ENCODE data around the gene SMCO1.
A peak's percentile ranks its signal among the peaks of the same experiment; 100 is the strongest.
"Not testable (repeated sequence)": the region's sequence is repeated elsewhere in the genome, so short reads cannot be mapped to it uniquely, and the experiment has no call there.

SMCO1 gene

DNA sequence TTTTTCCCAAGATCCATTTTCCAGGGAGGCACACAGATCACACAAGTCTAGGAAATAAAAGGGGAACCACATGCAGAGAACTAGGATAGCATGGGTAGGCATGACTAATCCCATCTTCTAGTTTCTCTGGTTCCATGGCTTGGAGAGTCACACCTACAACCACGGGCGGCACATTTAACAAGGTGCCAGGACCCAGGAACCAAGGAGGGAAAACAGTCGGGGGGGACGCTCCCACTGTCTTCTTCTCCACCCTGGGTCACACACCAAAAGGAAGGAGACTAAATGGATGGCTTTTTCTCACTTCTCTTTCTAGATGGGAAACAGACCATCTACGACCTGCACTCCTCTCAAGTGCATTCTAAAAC lies 4.6 kb upstream of the SMCO1 start:
- no peak for DNase-seq

DNA sequence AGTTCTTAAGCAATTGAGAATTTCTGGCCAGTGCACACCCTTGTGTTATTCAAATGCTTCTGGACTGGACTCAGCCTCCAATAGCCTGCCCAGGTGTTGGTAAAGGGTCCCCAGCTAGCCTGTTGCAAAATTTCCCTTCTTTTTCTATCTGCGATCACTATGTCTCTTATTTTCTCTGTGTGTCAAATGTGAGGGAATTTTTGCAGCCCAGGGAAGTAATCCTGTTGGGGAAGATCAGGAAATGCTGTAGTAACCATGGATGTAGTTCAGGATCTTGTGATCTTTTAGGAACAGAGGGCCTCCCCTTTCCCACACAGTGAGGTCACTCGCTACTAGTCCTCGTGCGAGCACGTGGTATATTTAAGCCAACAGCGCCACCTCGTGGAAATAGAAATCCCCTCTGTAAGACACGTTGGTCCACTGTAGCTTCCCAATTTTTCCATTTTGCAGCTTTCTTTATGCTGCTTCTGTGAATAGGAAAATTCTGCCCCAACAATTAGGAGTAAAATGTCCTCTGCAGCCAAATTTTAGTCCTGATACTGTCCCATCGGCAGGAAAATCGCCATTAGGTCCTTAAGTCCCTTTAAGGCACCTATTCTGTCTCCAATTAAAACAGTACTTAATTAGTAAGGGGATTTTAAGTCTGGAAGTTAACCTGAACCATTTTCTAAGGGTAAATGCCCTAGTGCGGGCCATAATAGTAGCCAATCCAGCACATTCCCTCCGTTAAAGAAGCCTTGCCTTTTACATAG lies 4.0 kb upstream of the SMCO1 start:
- DNase-seq, result no peak

DNA sequence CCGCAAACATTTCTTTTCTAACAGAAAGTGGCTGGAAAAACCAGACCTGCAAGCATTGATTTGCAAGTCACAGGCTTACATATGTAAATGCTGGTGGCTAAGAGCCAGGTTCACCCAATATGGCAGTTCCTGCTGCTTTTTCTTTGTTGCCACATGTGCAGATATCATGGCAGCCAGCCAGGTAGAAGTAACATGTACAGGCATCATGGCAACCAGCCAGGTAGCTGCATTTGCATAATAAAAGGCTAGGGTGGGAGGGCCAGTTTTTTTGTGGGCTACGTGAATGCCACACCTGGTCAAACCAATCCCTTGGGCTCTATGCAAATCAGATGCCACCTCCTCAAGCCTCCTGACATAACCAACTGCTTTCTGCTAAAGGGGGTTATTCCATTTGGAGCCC lies 2.8 kb upstream of the SMCO1 start:
- no peak for DNase-seq

DNA sequence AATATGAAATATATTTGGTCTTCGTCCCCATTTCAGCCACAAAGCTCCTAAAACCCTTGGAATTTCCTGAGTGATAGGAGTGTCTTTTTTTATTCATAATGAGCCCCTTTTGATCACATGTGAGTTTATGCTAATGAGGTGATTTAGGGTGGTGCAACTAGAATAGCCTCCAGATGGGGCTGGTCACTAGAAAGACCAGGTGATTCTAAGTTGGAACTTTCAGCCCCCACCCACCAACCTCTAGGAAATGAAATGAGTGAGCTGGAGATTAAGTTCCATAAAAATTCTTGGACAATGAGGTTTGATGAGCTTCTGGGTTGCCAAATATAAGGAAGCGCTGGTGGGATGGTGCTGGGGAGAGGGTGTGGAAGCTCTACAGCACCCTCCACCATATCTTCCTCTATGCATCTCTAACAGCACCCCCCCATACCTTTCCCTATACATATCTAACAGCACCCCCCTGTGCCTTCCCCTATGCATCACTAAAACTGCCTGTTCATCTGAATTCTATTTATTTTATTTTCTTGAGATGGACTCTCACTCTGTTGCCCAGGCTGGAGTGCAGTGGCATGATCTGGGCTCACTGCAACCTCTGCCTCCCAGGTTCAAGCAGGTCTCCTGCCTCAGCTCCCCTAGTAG lies 2.1 kb upstream of the SMCO1 start:
- DNase-seq, result no peak

DNA sequence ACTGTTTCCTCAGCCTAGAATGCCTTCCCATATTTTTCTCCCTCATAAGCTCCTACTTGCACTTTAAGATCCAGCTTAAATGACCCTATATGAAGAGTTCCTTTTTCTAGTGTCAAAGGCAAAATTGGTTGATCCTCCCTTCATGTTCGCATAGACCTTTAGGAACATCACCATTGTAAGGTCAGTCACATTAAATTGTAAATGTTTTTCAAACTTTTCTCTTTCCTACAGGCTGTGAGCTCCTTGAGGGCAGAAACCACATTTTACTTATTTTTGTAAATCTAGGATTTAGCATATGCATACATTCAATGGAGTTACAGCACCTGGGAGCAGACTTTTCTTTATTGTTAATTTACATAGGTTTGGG lies 813 bp downstream of the SMCO1 start:
- DNase-seq, result no peak

DNA sequence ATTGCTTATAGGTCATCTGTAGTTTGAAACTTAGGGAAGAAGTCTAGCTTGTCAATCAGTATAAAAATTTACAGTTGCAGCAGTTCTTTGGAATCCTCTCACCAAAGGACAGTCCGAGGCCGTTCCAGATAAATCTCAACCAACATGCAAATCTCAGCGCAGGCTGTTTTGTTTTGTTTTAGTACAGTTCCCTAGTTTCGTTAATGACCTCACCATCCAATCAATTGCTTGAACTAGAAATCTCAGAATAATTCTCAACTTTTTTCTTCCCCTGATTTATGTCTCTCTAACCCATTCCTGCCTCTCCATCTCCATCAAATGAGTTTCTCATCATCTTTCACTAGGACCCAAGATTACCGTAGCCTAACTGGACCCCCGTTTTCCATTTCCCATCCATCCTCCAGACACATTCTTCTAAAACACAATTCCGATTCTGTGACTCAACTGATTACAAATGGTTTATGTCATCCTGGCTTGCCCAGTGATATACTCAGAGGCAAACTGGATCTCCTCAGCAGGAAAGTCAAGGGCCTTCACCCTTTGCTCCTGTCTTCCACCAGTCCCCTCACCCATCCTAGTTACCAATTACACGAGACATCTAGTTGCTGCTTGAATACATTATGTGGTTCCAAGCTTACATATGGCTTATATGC lies 1.3 kb downstream of the SMCO1 start:
- DNase-seq, result no peak

DNA sequence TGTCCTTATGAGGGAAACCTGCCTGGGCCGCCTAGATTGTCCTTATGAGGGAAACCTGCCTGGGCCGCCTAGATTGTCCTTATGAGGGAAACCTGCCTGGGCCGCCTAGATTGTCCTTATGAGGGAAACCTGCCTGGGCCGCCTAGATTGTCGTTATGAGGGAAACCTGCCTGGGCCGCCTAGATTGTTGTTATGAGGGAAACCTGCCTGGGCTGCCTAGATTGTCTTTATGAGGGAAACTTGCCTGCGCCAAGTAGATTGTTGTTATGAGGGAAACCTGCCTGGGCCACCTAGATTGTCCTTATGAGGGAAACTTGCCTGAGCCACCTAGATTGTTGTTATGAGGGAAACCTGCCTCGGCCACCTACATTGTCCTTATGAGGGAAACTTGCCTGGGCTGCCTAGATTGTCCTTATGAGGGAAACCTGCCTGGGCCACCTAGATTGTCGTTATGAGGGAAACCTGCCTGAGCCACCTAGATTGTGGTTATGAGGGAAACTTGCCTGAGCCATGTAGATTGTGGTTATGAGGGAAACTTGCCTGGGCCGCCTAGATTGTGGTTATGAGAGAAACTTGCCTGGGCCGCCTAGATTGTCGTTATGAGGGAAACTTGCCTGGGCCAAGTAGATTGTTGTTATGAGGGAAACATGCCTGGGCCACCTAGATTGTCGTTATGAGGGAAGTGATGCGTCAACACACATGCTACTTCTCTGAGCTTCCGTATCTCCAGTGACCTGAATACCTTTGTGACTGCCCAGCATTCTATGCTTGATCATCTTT lies 3.3 kb downstream of the SMCO1 start:
- not testable (repeated sequence) for DNase-seq

DNA sequence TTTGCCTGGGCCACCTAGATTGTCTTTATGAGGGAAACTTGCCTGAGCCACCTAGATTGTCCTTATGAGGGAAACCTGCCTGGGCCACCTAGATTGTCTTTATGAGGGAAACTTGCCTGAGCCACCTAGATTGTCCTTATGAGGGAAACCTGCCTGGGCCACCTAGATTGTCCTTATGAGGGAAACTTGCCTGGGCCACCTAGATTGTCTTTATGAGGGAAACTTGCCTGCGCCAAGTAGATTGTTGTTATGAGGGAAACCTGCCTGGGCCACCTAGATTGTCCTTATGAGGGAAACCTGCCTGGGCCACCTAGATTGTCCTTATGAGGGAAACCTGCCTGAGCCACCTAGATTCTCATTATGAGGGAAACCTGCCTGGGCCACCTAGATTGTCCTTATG lies 4.0 kb downstream of the SMCO1 start:
- not testable (repeated sequence) for DNase-seq

DNA sequence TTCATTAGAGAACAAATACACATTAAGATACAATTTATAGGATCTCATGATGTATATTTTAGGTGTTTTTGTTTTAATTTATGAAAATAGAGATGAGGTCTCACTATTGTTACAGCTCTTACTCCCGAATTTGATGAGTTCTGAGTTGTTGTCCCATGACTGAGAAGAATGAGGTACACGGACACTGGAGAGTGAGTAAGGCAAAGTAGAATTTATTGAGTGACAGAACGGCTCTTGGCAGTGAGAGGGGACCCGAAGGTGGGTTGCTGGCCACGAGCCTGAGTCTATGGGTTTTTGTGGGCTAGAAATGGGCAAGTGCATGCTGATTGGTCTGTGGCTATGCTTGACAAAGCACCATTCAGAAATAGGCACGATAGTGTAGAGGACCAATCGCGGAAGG lies 8.5 kb downstream of the SMCO1 start:
- DNase-seq, result no peak

DNA sequence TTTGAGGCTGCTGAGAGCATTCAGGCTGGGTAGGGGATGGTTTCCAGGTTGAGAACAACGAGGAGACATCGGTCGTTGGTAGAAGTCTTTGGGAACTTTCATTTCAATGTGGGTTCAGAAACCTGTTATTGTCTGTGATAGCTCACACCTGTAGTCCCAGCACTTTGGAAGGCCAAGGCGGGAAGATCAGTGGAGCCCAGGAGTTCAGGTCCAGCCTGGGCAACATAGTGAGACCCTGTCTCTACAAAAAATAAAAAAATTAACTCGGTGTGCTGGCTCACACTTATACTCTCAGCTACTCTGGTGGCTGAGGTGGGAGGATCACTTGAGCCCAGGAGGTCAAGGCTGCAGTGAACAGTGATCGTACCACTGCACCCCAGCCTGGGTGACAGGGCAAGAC lies 10.6 kb downstream of the SMCO1 start:
- no peak for DNase-seq

DNA sequence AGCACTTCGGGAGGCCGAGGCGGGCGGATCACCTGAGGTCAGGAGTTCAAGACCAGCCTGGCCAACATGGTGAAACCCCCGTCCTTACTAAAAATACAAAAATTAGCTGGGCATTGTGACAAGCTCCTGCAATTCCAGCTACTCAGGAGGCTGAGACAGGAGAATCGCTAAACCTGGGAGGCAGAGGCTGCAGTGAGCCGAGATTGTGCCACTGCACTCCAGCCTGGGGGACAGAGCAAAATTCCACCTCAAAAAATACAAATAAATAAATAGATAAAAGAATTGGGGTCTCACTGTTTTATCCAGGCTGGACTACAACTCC lies 11.1 kb downstream of the SMCO1 start:
- DNase-seq, result not testable (repeated sequence)

DNA sequence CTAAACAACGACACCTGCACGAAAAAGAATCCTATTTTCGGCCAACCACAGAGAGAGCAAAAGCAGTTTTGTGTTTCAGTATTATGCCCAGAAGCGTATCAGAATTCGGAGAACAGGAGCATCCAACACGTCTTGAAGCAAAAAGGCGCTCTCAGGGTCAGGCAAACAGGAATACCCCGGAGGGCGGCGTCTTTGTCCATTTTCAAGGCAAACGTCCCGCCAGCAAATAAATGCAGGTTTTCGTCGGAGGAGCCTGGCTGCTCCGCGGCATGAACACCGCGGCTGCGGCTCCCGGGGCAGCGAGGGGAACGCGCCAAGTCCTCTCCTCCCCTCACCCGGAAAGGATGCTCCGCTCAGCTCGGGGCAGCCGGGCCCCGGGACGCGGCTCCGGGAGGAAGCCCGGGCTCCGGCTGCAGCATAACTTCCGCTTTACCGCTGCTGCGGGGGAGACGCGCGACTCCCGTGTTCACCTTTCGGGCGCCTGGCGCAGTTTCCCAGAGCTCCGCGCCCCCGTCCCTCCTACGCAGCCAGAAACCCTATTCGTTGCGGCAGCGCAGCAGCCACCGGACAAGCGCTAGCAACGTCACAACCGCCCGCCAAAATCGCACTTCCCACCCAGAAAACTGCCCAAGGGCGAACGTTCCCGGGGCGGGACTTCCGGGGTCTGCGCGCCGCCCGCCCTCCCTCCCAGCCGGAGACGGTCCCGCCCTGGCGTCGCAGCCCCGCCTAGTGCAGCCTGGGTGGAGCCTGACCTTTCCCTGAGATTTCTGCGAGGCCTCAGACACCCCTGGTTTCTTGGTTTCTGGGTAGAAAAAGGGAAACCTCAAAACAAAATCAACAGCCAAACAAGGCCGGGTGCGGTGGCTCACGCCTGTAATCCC lies 11.7 kb downstream of the SMCO1 start, which contains the start of gene RNF168:
Gene RNF168 (minus strand): TSS at position 573 of the 881 bp plus-strand sequence. CDS start 595 bp downstream, outside the sequence.
- DNase-seq, result peak; percentile 82

DNA sequence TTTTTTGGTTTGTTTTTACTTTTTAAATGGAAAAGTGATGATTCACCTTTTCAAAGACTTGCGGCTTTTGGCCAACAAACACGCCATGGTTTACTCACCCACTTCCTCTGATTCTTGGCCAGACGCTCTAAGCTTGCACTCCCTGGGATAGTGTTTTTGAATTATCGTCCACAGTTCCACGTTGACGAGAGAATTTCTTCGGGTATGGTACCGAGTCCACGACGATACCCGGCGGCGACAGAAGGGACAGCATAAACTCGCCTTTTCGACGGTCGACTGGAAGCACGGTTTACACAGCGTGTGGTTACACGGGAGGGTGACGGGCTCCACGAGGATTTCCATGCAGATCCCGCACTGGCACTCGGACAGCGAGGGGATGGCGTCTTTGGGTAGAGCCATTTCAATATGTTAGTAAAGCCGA lies 12.4 kb downstream of the SMCO1 start:
- DNase-seq, result no peak

DNA sequence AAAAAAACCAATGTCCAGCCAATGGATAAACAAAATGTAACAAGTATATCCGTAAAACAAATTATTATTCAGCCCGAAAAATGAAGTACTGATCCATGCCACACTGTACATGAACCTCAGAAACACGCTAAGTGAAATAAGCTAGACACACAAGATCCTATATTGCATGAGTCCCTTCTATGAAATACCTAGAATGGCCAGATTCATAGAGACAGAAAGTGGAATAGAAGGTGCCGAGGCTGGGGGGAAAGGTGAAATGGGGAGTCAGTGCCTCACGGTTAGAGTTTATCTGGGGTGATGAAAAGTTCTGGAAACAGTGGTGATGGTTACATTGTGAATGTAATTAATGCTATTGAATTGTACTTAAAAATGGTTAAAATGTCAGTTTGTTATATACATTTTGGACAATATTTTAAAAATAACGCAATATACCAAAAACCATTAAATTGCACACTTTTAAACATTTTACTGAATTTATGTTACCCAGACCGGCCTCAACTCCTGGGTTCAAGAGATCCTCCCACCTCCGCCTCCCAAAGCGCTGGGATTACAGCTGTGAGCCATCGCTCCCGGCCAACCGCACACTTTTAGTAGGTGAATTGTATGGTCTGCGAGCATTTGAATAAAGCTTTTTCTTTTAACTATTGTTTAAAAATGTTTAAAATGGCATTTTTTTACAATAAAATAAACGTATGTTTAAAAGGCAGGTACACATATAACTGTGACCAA lies 13.7 kb downstream of the SMCO1 start:
- DNase-seq, result no peak

DNA sequence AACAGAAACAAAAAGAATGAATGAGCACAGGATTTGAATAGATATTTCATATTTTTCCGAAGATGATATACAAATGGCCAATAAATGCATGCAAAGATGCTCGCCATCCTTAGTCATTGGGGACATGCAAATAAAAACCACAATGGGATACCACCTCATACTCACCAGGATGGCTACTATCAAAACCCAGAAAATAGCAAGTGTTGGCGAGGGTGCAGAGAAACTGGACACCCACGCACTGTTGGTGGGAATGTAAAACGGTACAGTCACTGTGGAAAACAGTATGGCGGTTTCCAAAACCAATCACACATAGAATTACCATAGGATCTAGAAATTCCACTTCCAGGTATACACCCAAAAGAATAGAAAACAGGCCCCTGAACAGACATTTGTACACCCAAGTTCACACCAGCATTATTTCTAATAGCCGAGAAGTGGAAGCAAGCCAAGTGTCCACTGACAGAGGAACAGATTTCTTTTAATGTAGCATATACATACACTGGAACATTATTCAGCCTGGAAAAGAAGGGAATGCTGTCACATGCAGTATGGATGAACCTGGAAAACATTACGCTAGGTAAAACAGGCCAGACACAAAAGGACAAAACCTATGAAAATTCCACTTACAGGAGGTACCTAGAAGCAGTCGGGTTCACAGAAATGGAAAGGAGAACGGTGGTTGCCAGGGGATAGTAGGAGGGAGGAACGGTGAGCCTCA lies 15.2 kb downstream of the SMCO1 start:
- DNase-seq, result no peak

DNA sequence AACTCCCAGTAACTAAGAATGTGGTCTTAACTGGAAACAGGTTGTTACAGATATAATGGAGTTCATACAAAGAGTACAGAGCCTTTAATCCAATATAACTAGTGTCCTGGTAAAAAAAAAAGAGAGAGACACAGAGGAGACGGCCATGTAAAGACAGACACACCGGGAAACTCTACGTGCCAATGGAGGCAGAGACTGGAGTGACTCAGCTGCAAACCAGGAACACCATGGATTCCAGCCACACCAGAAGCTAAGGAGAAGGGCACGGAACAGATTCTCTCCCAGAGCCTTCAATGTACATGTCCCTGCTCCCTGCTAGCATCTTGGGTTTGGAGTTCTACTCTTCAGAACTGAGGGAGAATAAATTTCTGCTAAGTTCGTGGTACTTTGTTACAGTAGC lies 16.1 kb downstream of the SMCO1 start:
- DNase-seq, result no peak

DNA sequence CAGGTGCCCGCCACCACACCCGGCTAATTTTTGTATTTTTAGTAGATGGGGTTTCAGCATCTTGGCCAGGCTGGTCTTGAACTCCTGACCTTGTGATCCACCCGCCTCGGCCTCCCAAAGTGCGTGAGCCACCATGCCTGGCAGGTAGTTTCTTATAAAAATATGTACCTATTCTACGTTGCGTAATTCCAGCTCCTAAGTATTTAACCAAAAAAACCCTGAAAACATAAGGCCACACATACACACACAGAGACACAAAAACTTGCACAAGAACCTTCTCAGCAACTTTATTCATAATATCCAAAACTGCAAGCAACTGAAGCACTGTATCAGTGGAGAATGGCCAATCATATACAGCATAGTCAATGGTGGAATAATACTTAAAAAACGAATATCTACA lies 16.8 kb downstream of the SMCO1 start:
- DNase-seq, result no peak

DNA sequence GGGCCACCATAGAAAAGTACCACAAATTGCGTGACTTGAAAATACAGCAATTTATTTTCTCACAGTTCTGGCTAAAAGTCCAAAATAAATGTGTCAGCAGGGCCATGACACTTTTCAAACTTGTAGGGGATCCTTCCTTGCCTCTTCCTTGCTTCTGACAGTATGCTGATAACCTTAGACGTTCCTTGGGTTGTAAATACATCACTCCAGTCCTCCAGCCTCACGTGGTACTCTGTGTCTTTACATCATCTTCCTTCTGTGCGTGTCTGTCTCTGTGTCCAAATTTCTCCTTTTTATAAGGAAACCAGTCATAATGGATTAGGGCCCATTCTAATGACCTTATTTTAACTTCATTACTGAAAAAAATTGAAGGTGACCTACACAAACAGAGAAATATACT lies 19.0 kb downstream of the SMCO1 start:
- no peak for DNase-seq

DNA sequence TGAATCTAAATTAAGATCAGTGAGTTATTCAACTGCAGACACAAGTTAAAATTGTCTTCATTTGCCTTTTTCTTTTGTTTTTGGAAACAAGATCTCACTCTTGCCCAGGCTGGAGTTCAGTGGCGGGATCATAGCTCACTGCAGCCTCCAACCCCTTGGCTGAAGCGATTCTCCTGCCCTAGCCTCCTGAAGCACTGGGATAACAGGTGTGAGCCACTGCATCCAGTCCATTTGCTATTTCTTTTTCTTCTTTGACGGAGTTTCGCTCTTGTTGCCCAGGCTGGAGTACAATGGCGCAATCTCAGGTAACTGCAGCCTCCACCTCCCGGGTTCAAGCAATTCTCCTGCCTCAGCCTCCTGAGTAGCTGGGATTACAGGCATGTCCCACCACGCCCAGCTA lies 21.9 kb downstream of the SMCO1 start:
- DNase-seq, result no peak

DNA sequence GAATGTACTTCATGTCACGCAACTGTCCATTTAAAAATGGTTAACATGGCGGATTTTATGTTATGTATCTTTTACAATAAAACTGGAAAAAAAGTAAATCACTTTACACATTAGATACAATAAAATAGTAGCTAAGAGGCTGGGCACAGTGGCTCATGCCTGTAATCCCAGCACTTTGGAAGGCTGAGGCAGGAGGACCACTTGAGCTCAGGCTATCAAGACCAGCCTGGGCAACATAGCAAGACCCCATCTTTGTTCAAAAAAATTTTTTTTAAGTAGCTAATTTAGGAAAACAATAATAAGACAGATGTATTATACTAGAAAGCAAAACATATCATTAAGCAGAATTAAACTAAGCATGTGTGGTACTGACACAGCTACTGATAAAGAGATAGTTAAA lies 23.1 kb downstream of the SMCO1 start:
- DNase-seq, result no peak

DNA sequence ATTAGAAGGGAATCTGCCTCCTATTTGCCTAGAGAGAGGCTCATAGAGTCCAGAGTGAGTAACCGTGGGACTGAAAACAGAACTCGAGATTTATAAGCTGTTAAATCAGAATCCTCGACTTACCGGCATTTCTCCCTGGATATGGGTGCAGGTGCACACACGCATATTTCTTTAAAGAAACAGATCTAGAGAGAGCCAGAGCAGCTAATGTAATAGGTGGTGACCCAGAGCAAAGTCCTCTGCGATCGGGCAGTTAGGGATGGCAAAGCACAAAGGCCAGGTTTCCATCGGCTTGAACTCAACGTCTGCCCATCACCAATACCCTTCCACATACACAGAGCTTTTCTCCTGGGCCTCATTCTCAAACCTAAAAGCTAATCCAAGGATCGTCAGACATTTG lies 25.4 kb downstream of the SMCO1 start:
- DNase-seq, result no peak
